ENCODE measurements around the gene MAD2L2.

MAD2L2 gene

GRCh38 chr1:11704691-11705475 lies 23.9 kb upstream of the MAD2L2 start:
- no peak for DNase-seq (ENCODE audit: low spot score)

- DNase-seq (ENCODE audit: low spot score), result no peak
Observed at GRCh38 chr1:11704194-11704529, 23.2 kb upstream of the MAD2L2 start.

GRCh38 chr1:11703357-11704193 lies 22.6 kb upstream of the MAD2L2 start:
- no peak for DNase-seq (ENCODE audit: low spot score)

- no peak for DNase-seq (ENCODE audit: low spot score)
Observed at GRCh38 chr1:11701981-11702803, 21.2 kb upstream of the MAD2L2 start.

- DNase-seq (ENCODE audit: low spot score), result no peak
Observed at GRCh38 chr1:11701551-11701961, 20.6 kb upstream of the MAD2L2 start.

GRCh38 chr1:11700601-11701467 lies 19.9 kb upstream of the MAD2L2 start:
- no peak for DNase-seq (ENCODE audit: low spot score)

- no peak for DNase-seq (ENCODE audit: low spot score)
Observed at GRCh38 chr1:11697893-11698210, 16.9 kb upstream of the MAD2L2 start.

GRCh38 chr1:11697188-11697892 lies 16.4 kb upstream of the MAD2L2 start:
- no peak for DNase-seq (ENCODE audit: low spot score)

GRCh38 chr1:11695861-11696260 lies 14.9 kb upstream of the MAD2L2 start:
- DNase-seq (ENCODE audit: low spot score), result no peak

- DNase-seq (ENCODE audit: low spot score), result no peak
Observed at GRCh38 chr1:11693917-11694316, 13.0 kb upstream of the MAD2L2 start.

GRCh38 chr1:11693024-11693590 lies 12.2 kb upstream of the MAD2L2 start:
- DNase-seq (ENCODE audit: low spot score), result peak; percentile 93

- DNase-seq (ENCODE audit: low spot score), result no peak
Observed at GRCh38 chr1:11691928-11692711, 11.2 kb upstream of the MAD2L2 start.

- DNase-seq (ENCODE audit: low spot score), result no peak
Observed at GRCh38 chr1:11691302-11691914, 10.5 kb upstream of the MAD2L2 start, which contains the start of gene DRAXIN. Gene DRAXIN, plus strand, starts transcription at chr1:11691710. Its CDS starts 14,549 bp downstream, at chr1:11706259.

GRCh38 chr1:11690397-11691301 lies 9.7 kb upstream of the MAD2L2 start:
- no peak for DNase-seq (ENCODE audit: low spot score)

- DNase-seq (ENCODE audit: low spot score), result no peak
Observed at GRCh38 chr1:11688506-11688905, 7.6 kb upstream of the MAD2L2 start.

- DNase-seq (ENCODE audit: low spot score), result no peak
Observed at GRCh38 chr1:11685210-11685752, 4.3 kb upstream of the MAD2L2 start.

- DNase-seq (ENCODE audit: low spot score), result no peak
Observed at GRCh38 chr1:11684070-11684469, 3.1 kb upstream of the MAD2L2 start.

- DNase-seq (ENCODE audit: low spot score), result no peak
Observed at GRCh38 chr1:11682799-11683198, 1.9 kb upstream of the MAD2L2 start.
